Kidney capillary endothelial cell (primary cell): ENCODE data around the gene MAL.

Experiments
- DNase-seq: peaks from one replicate; pipeline ENCODE4 v3.0.0-alpha.2; 2018; ENCODE audit warnings: low spot score

Gene MAL

DNA sequence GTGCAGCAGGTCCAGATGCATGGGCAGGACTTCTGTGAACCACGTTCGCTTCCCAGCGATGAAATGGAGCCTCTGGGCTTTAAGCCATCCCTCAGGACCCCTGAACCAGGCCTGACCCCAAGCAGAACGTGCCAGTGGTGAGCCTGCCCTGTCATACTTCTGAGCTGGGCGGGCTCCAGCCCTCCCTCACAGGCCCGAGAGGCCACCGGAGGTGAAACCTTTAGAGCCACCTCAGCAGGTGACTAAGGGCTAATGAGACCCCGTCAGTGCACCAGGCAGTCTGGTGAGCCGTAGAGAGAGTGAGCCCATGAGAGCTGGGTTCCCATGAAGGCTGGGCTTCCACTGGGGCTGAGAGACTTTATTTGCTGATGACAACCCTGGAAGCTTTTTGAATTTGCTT, 8.9 kb upstream of the MAL start:
- DNase-seq = no peak

DNA sequence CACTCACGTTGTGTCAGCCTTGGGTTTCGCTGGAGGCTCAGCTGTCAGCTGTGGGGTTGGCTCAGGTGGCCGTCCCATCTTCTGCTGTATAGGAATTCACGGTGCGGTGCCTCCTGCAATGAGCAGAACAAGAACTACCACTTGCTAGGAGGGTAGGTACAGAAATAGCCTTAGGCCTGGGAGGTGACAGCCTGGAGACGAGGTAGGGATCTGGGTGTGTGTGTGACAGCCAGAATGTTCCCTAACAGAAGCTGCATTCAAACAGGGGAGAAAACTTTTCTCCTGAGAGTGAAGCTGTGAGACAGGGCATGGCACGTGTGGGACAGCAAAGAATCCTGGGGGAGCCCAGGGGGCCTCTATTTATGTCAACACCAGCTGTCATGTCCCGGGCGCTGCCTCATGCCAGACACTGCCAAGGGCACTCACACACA, 8.4 kb upstream of the MAL start:
- DNase-seq = no peak

DNA sequence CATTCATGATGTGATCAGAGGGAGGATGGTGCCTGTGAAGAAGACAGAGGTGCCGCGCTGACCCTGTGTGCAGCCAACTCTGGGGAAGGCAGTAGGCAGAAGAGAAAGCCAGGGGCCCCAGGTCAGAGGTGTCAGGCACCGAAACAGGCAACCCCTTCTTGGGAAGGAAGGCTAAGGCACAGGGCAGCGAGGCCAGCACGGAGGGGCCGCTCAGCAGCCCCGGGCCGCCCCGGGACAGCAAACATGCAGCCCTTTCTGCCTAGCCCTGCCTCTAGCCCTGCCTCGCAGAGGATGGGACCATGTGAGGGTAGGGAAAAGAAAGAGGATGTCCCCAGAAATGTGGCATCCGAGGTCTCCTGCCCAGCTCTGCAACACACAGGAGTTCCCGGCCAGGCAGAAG, 7.7 kb upstream of the MAL start:
- DNase-seq = no peak

DNA sequence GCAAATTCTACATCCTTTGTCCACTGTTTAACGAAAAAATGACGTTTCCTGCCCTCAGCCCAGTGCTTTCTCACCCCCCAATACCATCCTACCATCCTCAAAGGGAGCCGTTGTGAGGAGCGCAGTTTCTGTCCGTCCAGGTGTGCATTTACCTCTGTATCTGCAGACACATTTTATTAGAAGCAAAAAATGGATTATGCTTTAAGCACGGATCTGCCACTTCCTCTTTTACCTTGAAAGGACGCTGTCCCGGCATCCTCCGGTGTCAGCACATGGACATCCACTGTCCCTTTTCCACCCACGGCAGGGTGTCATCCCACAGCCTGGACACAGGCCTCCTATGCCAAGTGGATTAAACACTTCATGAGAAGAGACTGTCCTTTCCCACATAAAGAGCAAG, 7.2 kb upstream of the MAL start:
- DNase-seq = no peak

DNA sequence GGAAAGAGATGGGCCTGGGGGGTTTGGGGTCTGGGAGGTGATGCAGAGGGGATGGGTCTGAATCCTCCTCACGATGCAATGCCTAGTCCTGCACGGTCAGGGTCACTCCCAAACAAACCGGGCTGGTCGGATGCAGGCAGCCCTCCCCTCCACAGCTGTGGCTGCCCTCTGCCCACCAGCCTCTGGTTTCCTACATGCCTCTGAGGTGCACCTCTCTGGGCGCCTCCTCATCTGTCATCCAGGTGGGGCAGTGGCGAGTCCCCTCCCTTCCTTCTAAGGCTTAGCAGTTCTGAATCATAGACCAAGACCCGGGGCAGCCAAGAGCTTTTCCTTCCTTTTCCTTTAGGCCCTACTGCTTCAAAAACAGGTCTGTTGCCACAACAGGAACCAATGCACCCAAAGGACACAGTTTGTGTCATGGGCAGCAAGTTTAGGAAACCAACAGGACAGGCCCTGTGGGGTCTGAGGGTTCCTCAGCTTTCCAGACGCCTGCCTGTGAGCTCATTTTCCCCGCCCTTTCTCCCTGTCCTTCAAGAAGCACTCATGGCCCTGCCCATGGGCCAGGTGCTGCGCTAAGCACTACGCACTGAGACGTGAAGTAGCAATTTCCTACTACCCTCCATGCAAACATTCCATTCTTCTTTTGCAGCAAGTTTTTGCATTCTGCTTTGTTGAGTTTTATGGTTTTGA, 6.5 kb upstream of the MAL start:
- no peak for DNase-seq

DNA sequence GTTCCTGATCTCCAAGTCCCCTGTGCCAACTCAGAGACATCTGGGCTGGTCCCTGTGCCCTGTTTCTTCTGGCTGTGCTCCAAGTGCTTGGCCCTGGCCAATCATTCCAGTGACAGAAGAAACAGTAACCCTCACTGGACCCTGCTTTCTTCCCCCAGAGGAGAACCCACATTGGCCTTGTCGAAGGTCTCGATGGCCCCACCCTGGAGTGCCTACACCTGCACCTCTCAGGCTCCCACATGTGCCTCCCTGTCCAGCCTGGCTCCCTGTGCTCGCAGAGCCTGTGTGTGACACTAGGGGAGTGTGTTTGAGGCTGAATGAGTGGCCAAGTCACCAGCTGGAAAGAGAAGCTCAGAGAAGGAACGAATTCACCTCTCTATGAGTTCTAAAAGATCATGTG, 5.9 kb upstream of the MAL start:
- no peak for DNase-seq

DNA sequence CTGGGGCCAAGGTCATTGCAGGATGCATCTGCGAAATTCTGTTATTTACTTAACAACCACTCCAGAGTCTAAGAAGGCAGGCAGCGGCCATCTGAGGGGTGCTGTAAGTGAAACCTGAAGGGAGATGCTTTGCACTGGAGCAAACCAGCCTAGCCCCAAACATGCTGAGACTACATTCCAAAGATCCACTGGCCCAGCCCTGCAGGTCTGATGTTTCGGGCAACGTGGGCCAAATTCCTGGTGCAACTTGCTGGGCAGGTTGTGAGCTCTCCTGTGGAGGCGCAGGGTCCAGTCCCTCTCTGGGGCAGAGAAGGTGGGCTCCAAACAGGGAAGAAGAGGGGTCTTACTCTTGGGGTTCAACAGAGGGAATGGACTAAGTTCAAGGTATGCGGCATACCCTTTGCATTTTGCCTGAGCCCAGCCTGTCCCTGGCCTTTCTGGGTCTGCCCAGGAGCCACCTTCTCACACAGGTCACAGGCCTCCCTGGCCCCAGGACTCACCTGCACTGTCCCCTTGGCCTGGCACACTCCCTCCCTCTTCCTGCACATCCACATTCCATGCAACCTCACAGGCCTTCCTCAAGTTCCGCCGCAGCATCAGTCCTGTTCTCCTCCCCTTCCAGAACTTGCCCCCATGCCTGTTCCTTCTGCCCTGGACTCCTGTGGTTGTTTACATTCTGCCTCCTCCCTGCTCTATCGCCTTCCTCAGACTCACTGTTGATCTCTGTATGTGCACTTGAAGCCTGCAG, 5.1 kb upstream of the MAL start:
- DNase-seq = no peak

DNA sequence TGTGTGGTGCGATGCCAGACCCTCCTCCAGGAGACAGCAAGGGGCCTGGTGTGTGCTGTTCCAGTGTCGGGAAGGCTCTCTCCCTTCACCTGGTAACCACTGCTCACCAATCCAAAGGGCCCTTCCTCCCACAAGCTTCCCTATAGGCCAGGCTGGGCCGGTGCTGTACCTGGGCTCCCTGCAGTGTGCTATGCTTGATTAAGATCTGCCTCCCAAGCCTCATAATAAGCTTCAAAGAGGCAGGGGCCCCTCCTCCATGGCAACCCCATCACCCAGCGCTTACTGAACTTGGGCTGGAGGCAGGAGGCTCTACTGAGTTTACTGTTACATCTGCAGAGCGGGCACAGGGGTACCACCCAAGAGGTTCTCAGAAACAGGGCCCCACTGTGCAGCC, 4.5 kb upstream of the MAL start:
- DNase-seq = no peak

DNA sequence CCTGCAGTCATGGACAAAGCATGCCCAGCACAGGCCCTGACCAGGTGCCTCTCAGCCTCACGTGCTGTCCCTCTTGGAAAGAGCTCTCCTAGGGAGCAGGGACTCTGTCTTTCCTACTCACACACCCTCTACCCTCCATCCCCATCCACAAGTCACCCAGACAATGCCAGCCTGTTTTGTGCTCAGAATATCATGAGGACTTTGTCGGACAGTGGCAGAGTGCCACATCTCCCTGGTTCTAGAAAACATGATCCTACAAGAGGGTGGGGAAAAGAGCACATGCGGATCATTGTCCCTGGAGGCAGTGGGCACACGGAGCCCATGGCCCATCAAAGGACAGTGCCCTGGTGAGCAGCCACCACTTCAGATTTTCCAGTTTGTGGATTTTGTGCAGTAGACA, 3.7 kb upstream of the MAL start:
- DNase-seq = no peak

DNA sequence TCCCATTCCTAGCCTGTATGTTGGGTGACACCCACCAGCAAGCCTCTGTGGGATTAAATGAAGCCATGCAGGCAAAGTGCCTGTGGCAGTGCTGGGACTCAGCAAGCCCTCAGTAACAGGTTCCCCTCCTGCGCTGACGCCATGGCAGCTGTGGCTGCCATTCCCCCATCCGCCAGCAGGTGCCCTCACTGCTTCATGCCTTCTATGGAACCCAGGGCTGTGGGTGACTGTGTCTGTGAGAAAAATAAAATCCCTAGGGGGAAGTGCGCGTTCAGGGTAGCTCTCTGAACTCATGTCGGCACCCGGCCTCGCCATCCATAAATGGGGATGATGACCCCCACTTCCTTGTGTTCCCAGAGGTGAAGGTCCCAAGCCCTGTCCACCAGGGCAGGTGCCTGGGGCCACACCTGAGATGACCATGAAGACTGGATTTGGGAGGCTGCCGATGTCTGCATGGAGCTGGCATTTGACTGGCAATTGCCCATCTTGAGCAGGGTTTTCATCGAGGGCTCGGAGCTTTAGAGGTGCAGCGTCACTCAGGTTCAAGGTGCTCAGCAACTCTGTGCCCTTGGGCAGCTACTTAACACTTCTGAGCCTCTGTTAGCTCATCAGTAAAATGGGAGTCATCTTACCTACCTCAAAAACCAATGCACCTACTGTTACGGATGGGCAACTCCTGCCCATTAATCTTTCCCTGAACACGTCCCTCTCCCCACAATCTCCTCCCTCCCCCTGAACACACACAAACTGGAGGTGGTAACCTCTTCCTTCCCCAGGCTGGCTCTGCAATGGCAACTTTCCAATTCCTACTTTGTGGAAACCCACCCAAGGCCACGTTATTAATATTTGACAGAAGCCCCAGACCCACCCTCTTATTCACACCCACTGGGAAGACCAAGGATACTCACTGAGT, 2.9 kb upstream of the MAL start:
- DNase-seq = peak; percentile 56

DNA sequence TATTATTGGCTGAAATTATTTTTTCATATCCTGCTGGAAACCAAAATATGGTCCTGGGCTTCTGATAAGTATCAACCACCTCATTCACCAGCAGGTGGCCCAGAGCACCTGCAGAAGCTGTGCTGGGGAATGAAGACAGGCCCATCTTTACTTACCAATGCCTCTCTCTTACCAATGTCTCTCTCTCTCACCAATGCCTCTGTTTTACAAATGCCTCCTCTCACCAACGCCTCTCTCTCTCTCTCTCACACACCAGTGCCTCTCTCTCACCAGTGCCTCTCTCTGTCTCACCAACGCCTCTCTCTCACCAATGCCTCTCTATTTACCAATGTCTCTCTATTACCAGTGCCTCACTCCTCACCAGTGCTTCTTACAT, 2.3 kb upstream of the MAL start:
- no peak for DNase-seq

DNA sequence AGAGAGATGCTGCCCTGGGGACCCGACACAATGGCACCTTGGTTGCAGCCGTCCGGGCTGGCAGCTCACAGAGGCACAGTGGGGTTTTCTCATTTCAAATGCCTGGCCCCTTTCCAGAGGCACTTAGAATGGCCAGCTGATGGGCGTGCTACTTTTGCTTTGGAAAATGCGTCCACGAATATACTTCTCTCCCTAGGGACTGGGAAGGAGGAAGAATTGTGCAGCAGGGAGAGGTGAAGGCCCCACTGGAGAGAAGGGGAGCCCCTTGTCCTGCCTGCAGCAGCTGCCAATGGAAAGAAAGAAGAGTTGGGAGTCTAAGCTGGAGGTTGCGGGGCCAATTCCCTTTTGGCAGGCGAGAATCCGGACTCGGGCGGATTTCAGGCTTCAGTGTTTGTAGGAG, 1.1 kb upstream of the MAL start:
- no peak for DNase-seq

DNA sequence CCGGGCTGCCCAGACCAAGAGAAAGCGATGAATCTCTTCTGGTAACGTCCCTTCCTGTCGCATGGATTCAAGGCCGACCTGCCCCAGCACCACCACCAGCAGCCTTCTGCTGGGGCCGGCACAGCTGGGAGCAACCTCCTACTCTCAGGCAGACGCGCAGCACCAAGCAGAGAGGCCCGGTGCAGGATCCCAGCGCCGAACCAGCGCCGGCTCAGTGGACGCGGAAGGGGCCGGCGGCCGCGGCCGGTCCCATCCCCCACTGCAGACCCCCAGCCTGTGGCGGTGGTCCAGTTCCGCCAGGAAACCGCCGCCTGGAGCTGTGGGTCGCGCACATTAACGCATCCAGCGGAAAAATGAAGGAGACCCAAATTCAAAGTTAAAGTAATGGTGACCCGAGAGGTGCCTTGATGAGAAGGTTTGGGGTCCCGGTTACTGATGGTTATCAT, 525 bp upstream of the MAL start:
- DNase-seq = no peak

DNA sequence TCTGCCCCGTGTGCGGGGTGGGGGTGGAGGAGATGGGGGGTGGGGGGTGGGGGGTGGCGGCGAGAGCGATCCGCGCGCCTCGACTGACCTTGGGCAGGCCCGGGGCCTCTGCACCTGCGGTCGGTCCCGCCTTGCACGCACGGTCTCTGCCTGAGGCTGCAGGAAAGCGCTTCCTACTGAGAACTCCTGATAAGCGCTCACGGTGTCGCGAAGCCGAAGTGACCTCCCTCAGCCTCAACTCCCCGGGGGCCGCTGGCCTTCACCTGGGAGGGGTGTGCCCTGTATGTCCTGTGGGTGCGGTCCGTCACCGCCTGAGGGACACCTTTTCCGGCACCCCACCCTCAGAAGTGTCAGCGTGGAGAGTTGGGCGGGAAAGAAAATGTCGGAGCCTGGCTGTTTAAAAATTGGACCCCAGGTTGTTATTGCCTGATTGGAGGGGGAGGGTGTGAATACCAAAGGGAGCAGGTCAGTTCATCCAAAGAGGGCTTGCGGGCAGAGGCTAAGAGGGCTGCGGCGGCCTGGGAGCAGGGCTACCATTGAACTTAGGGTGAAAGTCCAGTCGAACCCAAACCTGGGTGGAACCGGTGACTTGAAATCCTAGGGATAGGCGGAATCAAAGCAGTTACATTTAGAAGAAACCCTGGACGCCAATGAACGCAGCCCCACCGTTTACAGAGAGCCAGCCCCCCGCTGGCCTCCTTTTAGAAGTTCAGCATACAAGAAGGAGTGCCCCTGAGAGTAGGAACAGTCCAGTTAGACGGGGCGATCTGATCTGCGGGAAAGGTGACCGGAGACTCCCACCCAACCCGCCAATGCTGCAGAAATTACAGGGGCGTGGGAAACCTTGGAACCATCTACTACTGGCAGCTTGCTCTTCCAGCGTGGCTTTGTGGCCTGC, 1.2 kb downstream of the MAL start:
- DNase-seq = no peak

DNA sequence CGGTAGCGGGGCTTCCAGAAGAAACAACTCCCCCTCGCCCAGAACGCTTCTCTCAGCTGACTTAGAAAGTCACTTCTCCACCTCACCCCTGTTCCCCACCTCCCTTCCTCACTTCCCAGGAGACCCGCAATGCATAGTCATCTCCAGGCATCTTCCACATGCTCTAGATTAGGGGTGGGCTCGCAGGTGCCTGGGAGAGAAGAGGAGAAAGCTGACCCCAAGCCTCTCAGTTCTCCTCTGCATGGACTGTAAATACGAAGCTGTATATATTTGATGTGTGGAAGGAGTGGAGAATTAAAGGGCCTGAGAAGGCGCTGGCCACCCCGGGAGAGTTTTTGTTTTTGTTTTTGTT, 1.8 kb downstream of the MAL start:
- DNase-seq = no peak

DNA sequence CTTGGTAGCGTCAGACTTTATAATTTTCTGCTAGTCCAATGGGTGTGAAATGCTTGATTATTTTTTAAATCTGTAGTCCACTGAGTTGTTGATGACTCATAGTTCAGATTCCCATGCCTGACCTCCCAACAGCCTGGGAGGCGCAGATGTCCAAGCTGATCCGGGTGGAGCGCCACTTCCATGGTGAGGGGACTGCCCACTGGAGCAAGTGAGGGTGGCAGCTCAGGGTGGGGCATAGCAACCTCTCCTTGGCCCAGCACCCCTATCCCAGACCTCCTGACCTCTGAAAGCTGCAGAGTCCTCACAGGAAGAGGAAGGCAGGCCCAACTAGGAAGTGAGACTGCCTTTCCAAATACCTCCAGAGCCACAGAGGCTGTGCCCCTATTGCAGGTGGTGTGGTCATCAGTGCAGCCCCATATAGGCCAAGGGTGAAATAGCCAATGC, 4.4 kb downstream of the MAL start:
- DNase-seq = no peak

DNA sequence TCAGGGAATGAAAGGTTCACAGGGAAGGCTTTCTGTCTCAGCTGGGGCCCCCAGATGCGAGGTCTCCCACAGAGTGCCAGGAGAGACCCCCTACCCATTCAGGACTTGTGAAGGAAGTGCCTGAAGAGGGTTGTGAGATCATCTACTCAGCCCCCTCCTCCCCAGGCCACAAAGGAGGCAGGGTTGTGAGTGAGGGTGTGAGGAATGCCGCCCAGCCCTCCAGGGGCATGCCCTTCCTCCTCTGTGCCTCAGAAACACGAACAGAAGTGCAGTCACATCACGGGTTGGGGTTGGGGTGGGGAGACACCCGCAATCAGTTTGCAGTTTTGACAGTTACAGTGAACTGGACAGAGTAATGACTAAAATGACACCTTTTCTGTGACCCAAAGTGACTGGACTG, 5.0 kb downstream of the MAL start:
- no peak for DNase-seq

DNA sequence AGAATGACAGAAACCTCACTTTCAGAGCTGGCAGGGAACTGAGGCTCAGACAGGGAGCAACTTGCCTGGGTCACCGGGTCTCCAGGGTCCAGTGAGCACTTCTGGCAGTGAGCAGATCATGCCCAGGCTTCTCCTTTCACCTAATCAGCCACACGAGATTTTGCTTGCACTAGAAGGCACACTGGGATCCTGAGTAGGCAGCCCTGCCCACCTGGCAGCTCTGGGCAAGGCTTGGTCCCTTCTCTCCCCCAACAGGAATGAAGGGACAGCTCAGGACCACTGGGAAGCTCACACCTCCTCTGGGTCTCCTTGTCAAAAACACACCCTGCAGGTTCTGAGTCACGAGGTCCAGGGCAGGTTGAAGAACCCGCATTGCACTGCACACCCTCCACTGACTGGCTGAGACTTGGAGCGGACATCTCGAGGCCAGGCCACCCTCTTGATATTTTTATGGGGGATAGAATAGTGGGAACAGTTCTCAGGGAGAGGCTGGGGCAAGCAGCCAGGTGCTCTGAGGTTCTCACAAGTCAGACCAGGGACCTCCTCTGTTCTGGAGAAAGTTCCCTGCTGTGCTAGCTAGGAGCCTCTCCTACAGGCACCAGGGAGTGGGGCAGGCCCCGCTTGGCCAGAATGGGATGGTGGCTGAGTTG, 5.7 kb downstream of the MAL start:
- DNase-seq = no peak

DNA sequence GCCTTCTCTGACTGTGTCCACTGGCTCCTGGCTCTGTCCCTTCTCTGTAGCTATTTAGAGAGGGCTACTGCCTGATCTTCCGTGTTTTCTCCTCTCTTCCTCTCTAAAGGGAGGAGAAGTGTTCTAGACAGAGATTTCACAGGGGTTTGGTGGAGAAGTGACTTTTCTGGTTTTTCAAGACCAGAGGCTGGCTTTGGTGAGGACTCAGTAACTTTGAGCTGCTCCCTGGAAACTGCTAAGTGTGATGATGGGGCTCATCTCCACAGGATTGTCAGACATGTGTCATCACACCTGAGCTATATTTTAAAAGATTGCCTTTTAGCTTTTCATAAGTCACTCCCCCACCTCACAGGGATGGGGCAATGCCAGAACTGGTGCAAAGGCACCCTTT, 6.2 kb downstream of the MAL start:
- DNase-seq = no peak

DNA sequence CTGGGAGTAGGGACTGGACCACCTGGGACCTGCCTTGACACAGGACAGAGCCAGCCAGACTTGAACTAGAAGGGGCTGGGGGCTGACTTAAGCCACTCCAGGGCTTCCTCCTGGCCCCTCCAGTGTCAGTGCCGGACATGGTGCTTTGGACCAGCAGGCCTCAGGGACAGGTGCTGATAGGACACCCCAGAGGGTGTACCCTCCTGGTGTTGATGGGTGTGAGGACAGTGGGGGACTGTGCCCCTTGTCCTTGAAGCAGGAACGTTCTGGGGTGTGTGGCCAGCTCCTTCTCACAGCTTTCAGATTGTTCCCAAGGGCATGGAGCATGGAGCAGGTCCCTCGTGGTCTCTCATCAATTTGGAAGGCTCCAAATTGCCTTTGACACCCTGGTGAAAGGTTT, 6.8 kb downstream of the MAL start:
- DNase-seq = no peak

DNA sequence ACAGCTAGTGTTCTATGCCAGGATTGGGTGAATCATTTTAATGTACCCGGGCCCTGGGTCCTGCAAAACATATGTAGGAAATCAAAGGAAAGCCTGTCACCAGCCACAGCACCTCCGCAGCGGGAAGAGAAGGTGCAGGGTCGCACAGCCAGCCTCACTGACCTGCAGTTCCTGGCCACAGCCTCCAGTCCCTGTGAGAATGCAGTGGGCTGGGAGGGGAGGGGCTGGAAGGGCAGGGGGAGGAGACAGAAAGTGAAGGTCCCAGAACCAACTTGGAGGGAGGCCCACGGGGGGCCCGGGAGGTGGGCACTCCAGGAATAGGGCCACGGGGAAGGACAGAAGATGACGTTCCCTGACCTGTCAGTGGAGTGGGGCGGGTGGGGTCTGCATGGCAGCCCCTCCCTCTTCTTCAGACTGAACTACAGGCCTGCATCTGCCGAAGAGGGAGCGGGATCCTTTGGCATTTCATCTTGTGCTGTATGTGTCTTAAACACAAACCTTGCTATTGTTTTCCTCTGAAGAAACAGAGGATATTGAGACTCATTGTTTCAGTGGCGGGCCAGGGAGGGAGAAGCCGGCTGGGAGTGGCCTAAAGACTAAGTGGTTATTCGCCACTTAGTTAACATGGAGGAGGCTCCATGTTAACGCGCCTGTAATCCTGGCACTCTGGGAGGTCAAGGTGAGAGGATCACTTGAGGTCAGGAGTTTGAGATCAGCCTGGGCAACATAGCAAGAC, 7.5 kb downstream of the MAL start:
- no peak for DNase-seq
